H1 (cell line): ENCODE measurements around the gene LIPT2. TPM values are rescaled to one million over a fixed set of nuclear protein-coding genes. Genes with fewer than 3 reads are reported as not detected.
A peak's percentile ranks its signal among the peaks of the same experiment; 100 is the strongest.
"Not testable (repeated sequence)": the region's sequence is repeated elsewhere in the genome, so short reads cannot be mapped to it uniquely, and the experiment has no call there.

Experiments
- CTCF ChIA-PET: fragments of 300-600 bp; sonication (Branson Sonifier 250); formaldehyde crosslinking; loops from one replicate; lab custom pipeline; 2021; ENCODE audit not compliant: partially characterized antibody; lab: Charles Lee
- POLR2A ChIA-PET: fragments of 300-600 bp; sonication (Branson Sonifier 250); formaldehyde crosslinking; loops from one replicate; lab custom pipeline; 2021; ENCODE audit warnings: inconsistent platforms; ENCODE audit not compliant: partially characterized antibody; lab: Charles Lee
- DNase-seq, 2 experiments: peaks; one replicate each; pipeline versions ENCODE4 v3.0.0 to v3.0.0-alpha.2; 2010 to 2022; ENCODE audit warnings: low spot score in 2 of 2, low read depth in 1 of 2, mixed read lengths in 1 of 2
- FAIRE-seq: peaks from 2 replicates; lab custom pipeline; 2011; peaks lifted over from hg19 to GRCh38; lab: Jason Lieb, UNC
- H2AFZ ChIP-seq: 2 replicates; pipeline ENCODE4 v1.8.1; 2012; ENCODE audit warnings: low read length, inconsistent platforms
- H2AK5ac ChIP-seq: 2 replicates; pipeline ENCODE4 v1.6.1; 2013; ENCODE audit warnings: low read depth, low read length
- H2BK120ac ChIP-seq: replicated peaks from 2 replicates; pipeline ENCODE3; 2013; ENCODE audit warnings: low read depth, low read length, inconsistent platforms
- H2BK12ac ChIP-seq: 2 replicates; pipeline ENCODE4 v1.6.1; 2013; ENCODE audit warnings: low read depth, low read length
- H2BK15ac ChIP-seq: 2 replicates; pipeline ENCODE4 v1.6.1; 2013; ENCODE audit warnings: low read length
- H2BK20ac ChIP-seq: 2 replicates; pipeline ENCODE4 v1.6.1; 2013; ENCODE audit warnings: low read length
- H2BK5ac ChIP-seq: 2 replicates; pipeline ENCODE4 v1.6.1; 2013; ENCODE audit warnings: low read depth, low read length
- H3K14ac ChIP-seq: 2 replicates; pipeline ENCODE4 v1.6.1; 2013; ENCODE audit warnings: inconsistent platforms; ENCODE audit not compliant: insufficient read length
- H3K18ac ChIP-seq: 2 replicates; pipeline ENCODE4 v1.6.1; 2013; ENCODE audit warnings: low read length; ENCODE audit errors: extremely low read depth
- H3K23ac ChIP-seq: 2 replicates; pipeline ENCODE4 v1.6.1; 2013; ENCODE audit warnings: inconsistent platforms; ENCODE audit not compliant: insufficient read length
- H3K23me2 ChIP-seq: 2 replicates; pipeline ENCODE4 v1.6.1; 2013; ENCODE audit warnings: low read depth, low read length
- H3K27ac ChIP-seq: 2 replicates; pipeline ENCODE4 v1.6.1; 2011; ENCODE audit warnings: low read depth, low read length, inconsistent platforms
- H3K27me3 ChIP-seq, 4 experiments: replicated peaks in 1 of 4; 1 replicate in 1 of 4; 2 replicates in 3 of 4; pipeline versions ENCODE4 v1.6.1 to v1.8.1; 2011 to 2013; ENCODE audit warnings: low read length in 3 of 4, mild to moderate bottlenecking in 3 of 4, inconsistent platforms in 2 of 4, mixed read lengths in 2 of 4, moderate library complexity in 1 of 4; ENCODE audit not compliant: control insufficient read depth in 3 of 4, insufficient read depth in 3 of 4; ENCODE audit errors: extremely low read depth in 1 of 4
- H3K36me3 ChIP-seq, 4 experiments: 2 replicates each; pipeline versions ENCODE4 v1.6.1 to v1.8.1; 2011 to 2013; ENCODE audit warnings: mild to moderate bottlenecking in 4 of 4, low read length in 3 of 4, moderate library complexity in 2 of 4, control low read depth in 1 of 4, inconsistent platforms in 1 of 4; ENCODE audit not compliant: insufficient read depth in 4 of 4, control insufficient read depth in 2 of 4
- H3K4ac ChIP-seq: replicated peaks from 2 replicates; pipeline ENCODE3; 2013; ENCODE audit warnings: low read length, low read depth, mixed read lengths, inconsistent platforms; ENCODE audit not compliant: insufficient read length
- H3K4me1 ChIP-seq, 4 experiments: replicated peaks in 1 of 4; 1 replicate in 1 of 4; 2 replicates in 3 of 4; pipeline versions ENCODE4 v1.6.1 to v1.8.1; 2011 to 2013; ENCODE audit warnings: low read length in 3 of 4, inconsistent platforms in 2 of 4, mixed read lengths in 1 of 4; ENCODE audit not compliant: insufficient read depth in 4 of 4, control insufficient read depth in 3 of 4
- H3K4me2 ChIP-seq, 2 experiments: 2 replicates each; pipeline versions ENCODE4 v1.6.1 to v1.8.1; 2011 to 2013; ENCODE audit warnings: low read depth in 2 of 2, low read length in 2 of 2, control low read depth in 1 of 2, inconsistent platforms in 1 of 2, mild to moderate bottlenecking in 1 of 2; ENCODE audit not compliant: insufficient read depth in 1 of 2
- H3K4me3 ChIP-seq, 4 experiments: fragments of 200-600, 300-600 bp in 1 of 4; sonication (generic), shearing (Covaris generic), sonication (Bioruptor Twin) in 1 of 4; 2 replicates each; pipeline versions ENCODE4 v1.5.1 to v1.8.1; 2011 to 2016; ENCODE audit warnings: low read length in 4 of 4, low read depth in 3 of 4, control low read depth in 2 of 4, inconsistent platforms in 2 of 4, mild to moderate bottlenecking in 2 of 4, mixed read lengths in 1 of 4, moderate library complexity in 1 of 4; ENCODE audit not compliant: insufficient read depth in 2 of 4; ENCODE audit errors: extremely low read depth in 1 of 4
- H3K56ac ChIP-seq: replicated peaks from 2 replicates; pipeline ENCODE3; 2013; ENCODE audit warnings: low read depth, mild to moderate bottlenecking, mixed read lengths, low read length, inconsistent platforms; ENCODE audit not compliant: insufficient read length
- H3K79me1 ChIP-seq: 2 replicates; pipeline ENCODE4 v1.6.1; 2013; ENCODE audit warnings: low read depth, low read length, control low read depth
- H3K79me2 ChIP-seq, 2 experiments: 2 replicates each; pipeline versions ENCODE4 v1.6.1 to v1.8.1; 2012 to 2013; ENCODE audit warnings: low read length in 2 of 2, mild to moderate bottlenecking in 2 of 2, inconsistent platforms in 1 of 2; ENCODE audit not compliant: insufficient read depth in 2 of 2, control insufficient read depth in 1 of 2
- H3K9ac ChIP-seq, 4 experiments: replicated peaks in 1 of 4; 1 replicate in 1 of 4; 2 replicates in 3 of 4; pipeline versions ENCODE4 v1.6.1 to v1.8.1; 2011 to 2013; ENCODE audit warnings: low read depth in 3 of 4, low read length in 3 of 4, control low read depth in 2 of 4, mild to moderate bottlenecking in 2 of 4, moderate library complexity in 2 of 4, inconsistent platforms in 1 of 4; ENCODE audit errors: extremely low read depth in 1 of 4
- H3K9me3 ChIP-seq, 2 experiments: 2 replicates each; pipeline versions ENCODE4 v1.6.1 to v1.8.1; 2012 to 2013; ENCODE audit warnings: mild to moderate bottlenecking in 2 of 2, moderate library complexity in 2 of 2, control low read depth in 1 of 2, inconsistent platforms in 1 of 2, low read depth in 1 of 2, low read length in 1 of 2, mixed read lengths in 1 of 2; ENCODE audit not compliant: insufficient read depth in 2 of 2
- H4K20me1 ChIP-seq, 2 experiments: replicated peaks in 1 of 2; 2 replicates each; pipeline versions ENCODE3 to v1.8.1; 2011 to 2013; ENCODE audit warnings: inconsistent platforms in 2 of 2, low read length in 2 of 2, mild to moderate bottlenecking in 1 of 2; ENCODE audit not compliant: insufficient read depth in 2 of 2, control insufficient read depth in 1 of 2
- H4K5ac ChIP-seq: 2 replicates; pipeline ENCODE4 v1.6.1; 2013; ENCODE audit warnings: low read length, low read depth, mixed read lengths, inconsistent platforms; ENCODE audit not compliant: insufficient read length
- H4K8ac ChIP-seq: 2 replicates; pipeline ENCODE4 v1.8.0; 2013; ENCODE audit warnings: mild to moderate bottlenecking, moderate library complexity, low read length, inconsistent platforms; ENCODE audit not compliant: insufficient read depth; ENCODE audit errors: extremely low read depth
- H4K91ac ChIP-seq: replicated peaks from 2 replicates; pipeline ENCODE3; 2013; ENCODE audit warnings: low read length, mixed read lengths, inconsistent platforms; ENCODE audit not compliant: insufficient read length
- EZH2 ChIP-seq: fragments of 200-600 bp; sonication (generic); IDR thresholded peaks from 2 replicates; pipeline ENCODE4 v1.7.1; 2012; ENCODE audit warnings: low read depth, mild to moderate bottlenecking, moderate library complexity, low read length, inconsistent platforms; ENCODE audit not compliant: severe bottlenecking
- KDM1A ChIP-seq: fragments of 200-600, 300-600 bp; sonication (generic); IDR thresholded peaks from 2 replicates; pipeline ENCODE4 v1.7.1; 2016; ENCODE audit warnings: mild to moderate bottlenecking, low read length, borderline replicate concordance
- WGBS, 2 experiments: shearing (Covaris generic) in 1 of 2; methylation state at CpG; one replicate each; pipeline versions ENCODE4 v1.1.6 to v1.1.7; 2013 to 2015; ENCODE audit warnings: low lambda C conversion rate in 2 of 2, mixed read lengths in 2 of 2, inconsistent platforms in 1 of 2, low coverage in 1 of 2, missing lambda C conversion rate in 1 of 2; ENCODE audit not compliant: insufficient replicate concordance in 2 of 2, insufficient coverage in 1 of 2, insufficient read length in 1 of 2; ENCODE audit errors: extremely low coverage in 1 of 2, missing lambda C conversion rate in 1 of 2; 5-methylcytosine and 5-hydroxymethylcytosine counted together
- polyA plus RNA-seq, 7 experiments: library from polyadenylated mRNA; depleted of rRNA in 3 of 7; stranded (reverse) in 5 of 7; unstranded in 2 of 7; fragments of >200 nt in 5 of 7; fragments of 200-250 nt in 2 of 7; gene quantifications; 1 replicate in 5 of 7; 2 replicates in 1 of 7; 4 replicates in 1 of 7; pipeline versions ENCODE4 v1.2.1 to v1.2.3, GENCODE V29; 2011 to 2013; ENCODE audit warnings: missing spikeins in 2 of 7, mixed read lengths in 2 of 7
- total RNA-seq: library from RNA; stranded (reverse); fragmentation: NEBNext Ultra II Directional; extraction: Animal tissue kit (Norgen Biotek cat#: 25700); gene quantifications from 2 replicates; pipeline ENCODE4 v1.2.1, GENCODE V29; 2021

Gene LIPT2
- total and polyA plus RNA-seq, 2 of the 8 experiments (the other 6 are each of a cell fraction or from before 2014, with no cell fraction given): 6.4 to 16.7 TPM

DNA sequence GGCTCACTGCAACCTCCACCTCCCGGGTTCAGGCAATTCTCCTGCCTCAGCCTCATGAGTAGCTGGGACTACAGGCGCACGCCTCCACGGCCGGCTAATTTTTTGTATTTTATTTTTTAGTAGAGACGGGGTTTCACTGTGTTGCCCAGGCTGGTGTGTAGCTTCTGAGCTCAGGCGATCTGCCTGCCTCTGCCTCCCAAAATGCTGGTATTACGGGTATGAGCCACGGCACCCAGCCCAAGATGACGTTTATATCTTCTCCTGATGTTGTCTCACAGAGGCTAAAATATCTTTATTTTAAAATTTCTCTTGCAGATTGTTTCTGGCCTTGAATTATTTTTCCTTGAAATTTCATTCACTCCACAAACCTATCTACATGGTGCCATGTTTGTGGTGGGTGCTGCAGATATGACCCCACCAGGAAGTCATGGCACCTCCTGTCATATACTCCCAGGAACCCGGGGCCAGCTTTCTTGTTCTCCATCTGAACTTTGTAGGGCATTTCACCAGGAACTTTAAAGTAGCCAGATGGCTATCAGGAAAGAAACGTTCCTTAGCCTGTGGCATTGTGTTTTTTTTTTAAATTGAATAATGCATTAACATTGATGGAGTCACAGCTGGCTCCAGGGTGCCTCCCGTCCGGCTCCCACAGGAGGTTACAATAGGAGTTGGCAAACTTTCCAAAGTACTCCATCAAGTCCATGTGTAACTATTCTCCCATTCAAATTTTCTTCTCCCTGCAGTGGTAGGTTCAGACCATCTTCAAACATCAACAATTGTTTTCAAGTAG is 42.0 kb upstream of the LIPT2 start (continued):
- TF ChIP-seq KDM1A (no peak), EZH2 (no peak)
- TF ChIP-seq, all 59 proteins: peak for 0

DNA sequence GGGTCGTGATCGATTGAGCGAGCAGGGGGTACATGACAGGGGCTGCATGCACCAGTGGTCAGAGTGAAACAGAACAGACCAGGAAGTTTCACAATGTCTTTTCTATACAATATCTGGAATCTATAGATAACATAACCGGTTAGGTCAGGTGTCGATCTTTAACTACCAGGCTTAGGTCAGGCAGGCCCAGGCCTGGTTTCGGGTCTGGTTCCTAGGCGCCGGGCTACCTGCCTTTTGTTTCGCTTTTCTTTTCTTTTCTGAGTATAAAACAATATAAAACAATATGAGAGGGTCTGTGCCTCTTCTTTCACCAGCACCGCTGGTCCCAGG is 41.4 kb upstream of the LIPT2 start:
- H3K4me1 ChIP-seq, H3K4me3 ChIP-seq, H4K20me1 ChIP-seq, H3K79me1 ChIP-seq, H3K23me2 ChIP-seq, H2BK15ac ChIP-seq, H3K4ac ChIP-seq, H4K8ac ChIP-seq, H3K27ac ChIP-seq, H2BK5ac ChIP-seq, H4K5ac ChIP-seq, H2BK120ac ChIP-seq, H3K9ac ChIP-seq, H3K79me2 ChIP-seq, H3K9me3 ChIP-seq, H4K91ac ChIP-seq, H3K14ac ChIP-seq, POLR2A ChIA-PET, H3K27me3 ChIP-seq, H3K18ac ChIP-seq, H3K4me2 ChIP-seq, H3K56ac ChIP-seq, H2BK20ac ChIP-seq, DNase-seq, H2AK5ac ChIP-seq, H3K23ac ChIP-seq, H2BK12ac ChIP-seq, FAIRE-seq, H3K36me3 ChIP-seq: not testable (repeated sequence)
- 89% methylated on average over 9 of the region's 10 CpGs; no CpG with 5 or more reads in 1 of the 2 experiments for WGBS, 2 experiments
- H2AFZ ChIP-seq: 0 out of 2 replicates have a peak overlapping the region, but pooled peaks have one; percentile 49
- CTCF ChIA-PET: interaction anchor here (3.1 kb wide), 1 partner anchor 36 kb away, joined by 8 read pairs; no protein-coding TSS in a partner anchor
